ENCODE measurements around the gene TTC13.
"Not testable (repeated sequence)": the region's sequence is repeated elsewhere in the genome, so short reads cannot be mapped to it uniquely, and the experiment has no call there.

Gene TTC13

DNA sequence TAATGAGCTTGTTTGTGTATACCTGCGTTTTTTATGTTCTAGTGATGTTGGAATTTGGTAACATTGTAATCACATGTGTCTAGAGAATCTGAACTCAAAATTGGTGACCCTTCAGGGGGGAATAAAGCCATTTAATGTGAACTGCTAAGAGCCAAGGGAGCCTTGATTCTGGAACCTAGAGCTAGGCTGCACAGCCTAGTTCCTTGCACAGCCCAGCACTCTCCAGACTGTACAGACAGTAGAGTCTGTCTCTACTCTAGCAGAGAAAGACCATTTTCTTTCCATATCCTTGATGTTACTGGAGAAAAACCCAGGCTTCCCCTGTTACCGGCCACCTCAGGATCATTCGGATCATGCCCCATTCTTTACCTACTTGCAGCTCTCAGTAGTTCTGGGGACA lies 8.8 kb upstream of the TTC13 start:
- no peak for DNase-seq

DNA sequence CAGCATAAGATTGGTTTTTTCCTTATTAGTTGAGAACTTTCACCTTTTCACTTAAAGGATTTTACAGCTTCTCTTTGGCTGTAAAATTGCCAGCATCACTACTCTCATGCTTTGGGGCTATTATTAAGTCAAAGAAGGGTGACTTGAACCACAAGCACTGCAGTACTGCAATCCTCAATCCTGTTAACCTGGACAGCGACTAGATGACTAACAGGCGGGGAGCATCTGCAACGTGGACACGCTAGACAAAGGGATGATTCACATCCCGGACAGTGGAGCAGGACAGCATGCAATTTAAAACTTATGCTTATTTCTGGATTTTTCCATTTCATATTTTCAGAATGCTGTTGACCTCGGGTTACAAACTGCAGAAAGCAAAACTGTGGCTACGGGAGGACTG lies 8.3 kb upstream of the TTC13 start:
- DNase-seq, result no peak

DNA sequence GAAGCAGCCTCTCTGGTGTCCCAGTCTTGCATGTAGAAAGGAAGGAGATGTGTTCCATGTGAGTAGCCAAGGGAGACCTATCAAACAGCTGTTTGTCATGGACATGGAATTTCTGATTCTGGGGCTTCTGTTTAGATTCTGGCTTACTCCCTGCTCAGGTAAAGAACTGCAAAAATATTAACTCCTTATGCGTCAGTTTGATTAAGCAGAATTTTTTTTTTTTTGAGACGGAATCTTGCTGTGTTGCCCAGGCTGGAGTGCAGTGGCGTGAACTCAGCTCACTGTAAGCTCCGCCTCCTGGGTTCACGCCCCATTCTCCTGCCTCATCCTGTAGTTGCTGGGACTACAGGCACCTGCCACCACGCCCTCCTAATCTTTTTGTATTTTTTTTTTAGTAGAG lies 7.0 kb upstream of the TTC13 start:
- no peak for DNase-seq

DNA sequence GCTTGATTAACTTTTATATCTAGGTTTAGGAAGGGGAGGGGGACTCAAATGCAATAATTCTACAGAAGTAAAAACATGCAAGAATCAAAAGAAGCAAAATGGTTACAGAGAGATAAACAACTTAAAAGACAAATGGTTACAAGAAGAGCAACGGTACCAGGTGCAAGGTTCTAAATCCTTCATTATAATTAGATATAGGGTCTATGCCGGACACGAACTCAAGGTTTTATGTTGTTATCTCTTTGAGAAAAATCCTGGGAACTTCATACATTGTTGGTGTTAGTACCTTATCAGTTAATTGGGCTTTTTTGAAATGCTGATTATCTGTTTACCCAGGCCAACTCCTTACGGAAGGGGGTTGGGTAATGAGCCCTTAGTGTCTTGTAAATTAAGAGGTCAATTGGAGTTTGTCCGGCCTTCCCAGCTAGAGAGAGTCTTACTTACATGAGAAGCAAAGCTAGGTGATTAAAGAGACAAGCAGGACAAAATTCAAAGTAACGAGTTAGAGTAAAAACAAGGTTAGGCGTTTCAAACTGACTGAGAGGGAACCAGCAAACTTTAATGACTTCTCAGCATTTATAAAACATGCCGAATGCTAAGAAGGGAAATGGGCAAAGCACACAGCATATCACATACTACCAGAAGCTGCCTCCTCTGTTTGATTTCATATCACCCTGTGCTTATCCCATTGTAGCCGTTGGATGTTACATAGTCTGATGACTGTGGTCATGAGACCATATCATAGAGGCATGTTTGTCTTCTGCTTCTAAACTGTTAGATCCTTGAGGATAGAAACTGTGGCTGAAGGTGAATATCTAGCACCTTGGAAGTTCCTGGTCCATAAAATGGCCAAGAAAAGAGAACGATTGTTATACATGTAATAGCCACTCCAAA lies 6.2 kb upstream of the TTC13 start:
- DNase-seq, result not testable (repeated sequence)

DNA sequence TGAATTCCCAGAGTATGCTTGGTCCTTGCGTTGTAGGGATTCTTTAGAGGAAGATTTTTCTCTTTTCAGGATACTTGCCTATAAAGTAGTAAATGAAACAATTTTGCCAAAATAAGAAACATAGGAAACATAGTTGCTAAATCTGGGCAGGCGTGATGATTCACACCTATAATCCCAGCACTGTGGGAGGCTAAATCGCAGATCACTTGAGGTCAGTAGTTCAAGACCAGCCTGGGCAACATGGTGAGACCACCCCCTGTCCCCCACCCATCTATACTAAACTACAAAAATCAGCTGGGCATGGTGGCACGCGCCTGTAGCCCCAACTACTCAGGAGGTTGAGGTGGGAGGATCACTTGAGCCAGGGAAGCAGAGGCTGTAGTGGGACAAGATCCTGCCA lies 5.2 kb upstream of the TTC13 start:
- no peak for DNase-seq

DNA sequence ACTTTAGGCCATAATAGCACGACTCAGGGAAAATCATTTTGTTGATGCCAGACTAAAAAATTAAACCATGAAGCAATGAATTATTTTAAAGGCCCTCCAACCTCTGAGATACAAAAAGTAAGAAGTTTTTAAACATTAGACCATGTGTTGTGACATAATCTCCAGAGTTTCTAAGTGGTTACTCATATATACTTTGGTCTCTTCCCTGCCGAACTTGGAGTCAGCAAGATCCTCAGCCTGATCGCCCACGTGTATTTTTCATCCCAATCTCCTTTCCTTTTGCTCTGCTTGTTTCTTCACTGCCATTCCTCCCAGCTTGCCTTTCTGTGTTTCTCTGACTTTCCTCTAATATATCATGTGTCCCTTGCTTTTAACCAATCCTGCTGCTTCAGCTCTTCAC lies 4.0 kb upstream of the TTC13 start:
- no peak for DNase-seq

DNA sequence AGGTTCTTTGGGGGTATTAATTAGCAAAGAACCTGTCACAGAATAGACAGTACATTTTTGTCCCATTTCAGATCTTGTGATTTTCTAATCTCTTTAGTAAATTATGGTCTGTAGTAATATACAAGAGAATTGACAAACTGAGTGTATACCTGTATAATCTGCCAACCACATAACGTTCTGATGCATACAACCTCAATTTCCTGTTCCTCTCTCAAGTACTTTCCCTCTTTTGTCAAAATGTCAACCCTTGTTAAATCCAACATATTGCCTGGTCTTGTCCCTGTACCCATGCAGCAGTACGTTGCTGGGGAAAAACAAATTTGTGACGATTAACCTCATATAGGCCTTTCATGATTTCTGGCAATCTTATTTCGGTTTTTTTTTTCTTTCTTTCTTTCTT lies 1.3 kb upstream of the TTC13 start:
- DNase-seq, result peak in 2 of 6 experiments; percentile 10 to 14

DNA sequence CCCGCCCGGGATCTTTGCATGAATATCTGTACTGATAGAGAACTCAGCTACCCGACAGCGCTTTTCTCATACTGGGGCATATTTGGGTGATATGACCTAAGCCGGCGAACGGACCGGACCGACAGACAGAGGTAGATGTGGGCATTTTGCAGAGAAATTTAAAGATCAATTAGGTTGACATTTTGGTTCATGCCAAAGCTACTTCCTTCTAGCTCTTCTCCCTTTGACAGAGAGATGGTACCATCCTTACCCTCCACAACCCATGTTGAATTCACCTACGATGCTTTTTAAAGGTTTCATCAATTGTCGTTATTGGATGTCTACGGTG lies 692 bp upstream of the TTC13 start:
- no peak for DNase-seq

DNA sequence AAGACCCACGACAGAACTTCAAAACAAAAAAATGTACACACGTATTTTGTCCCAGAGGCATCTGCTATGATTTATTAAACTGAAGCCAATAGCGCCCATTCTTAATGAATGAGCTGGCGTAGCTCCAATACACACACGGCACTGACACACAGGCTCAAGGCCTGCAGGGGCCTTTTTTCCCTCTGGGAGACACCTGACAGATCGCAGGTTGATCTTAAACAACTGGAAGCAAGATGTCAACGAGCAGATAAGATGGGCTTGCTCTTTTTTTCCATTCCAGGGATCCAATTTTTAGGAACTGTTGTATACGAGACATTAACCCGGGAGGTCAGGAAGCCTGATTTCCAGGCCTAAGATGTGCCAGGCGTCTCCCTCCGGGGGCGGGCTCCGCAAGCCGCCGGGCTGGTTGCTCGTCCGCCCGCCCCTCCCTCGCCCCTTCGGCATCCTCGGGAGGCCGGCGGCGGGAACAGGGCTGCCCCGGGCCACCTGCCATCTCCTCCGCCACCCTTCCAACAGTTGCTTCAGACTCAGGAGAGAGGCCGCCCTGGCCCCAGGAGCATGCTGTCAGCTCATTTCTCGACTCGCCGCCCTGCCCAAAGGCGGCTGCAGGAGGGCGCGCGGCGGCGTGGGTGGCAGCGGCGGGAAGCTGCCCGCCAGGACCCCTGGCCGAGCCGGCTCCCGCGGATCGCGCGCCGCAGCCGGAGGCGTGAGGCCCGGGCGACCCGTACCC lies 735 bp downstream of the TTC13 start:
- peak in 4 of 6 experiments; percentile 33 to 50 (median 46) for DNase-seq

DNA sequence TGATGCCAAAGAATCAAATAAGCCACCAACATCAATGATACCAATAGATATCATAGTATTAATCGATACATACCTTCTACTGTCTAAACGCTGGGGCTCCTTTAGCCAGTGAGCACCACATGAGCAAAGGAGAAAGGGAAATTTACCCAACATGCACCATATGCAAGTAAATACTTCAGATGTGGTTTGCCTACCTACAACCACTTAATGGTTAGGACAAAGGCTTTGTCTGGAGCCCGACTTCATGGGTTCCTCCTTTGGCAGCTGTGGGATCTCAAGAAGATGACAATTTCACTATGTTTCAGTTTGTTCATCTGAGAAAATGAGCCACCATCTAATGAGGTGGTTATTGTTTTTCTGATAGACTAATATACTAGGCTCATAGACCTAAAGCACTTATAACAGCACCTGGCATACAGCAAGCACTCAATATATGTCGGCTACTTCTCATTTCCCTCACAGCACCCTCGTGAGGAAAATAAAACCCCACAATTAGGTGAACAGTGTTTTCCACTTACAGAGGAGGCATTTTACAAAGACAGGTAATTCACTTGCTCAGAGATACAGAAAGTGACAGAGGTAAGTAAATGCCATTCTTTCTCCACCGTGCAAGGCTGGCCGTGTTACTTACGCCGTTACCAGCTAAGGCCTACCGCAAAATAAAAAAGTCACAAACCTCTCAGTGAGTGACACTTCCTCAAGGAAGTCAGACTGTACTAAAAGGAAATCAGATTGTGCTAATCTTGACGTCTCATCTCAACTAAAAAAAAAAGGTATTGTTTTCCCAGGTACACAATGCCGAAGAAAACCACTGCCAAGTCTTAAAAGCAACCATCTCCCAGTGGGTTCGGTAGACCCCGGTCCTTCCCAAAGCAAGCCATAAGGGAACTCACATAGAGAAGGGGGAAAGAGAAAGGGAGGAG lies 1.6 kb downstream of the TTC13 start:
- DNase-seq, result peak in 4 of 6 experiments; percentile 11 to 63 (median 61)

DNA sequence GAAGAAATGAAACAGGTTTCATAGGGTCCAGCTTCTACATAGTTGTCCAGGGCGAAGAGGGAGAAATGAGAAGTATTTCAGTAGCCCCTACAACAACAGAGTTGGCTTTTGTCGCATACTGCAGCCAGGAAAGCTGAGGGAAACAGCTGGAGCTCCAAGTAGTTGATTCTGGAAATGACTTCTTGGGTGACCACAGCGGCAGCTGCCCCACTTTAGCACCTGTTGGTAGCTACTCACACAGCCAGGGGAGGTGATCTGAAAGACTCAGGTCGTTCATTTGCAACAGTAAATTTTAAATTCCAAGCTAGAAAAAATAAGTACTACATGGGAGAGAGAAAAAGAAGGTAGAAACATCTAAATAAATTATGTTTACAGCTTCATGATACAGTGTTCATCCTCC lies 2.3 kb downstream of the TTC13 start:
- no peak for DNase-seq

DNA sequence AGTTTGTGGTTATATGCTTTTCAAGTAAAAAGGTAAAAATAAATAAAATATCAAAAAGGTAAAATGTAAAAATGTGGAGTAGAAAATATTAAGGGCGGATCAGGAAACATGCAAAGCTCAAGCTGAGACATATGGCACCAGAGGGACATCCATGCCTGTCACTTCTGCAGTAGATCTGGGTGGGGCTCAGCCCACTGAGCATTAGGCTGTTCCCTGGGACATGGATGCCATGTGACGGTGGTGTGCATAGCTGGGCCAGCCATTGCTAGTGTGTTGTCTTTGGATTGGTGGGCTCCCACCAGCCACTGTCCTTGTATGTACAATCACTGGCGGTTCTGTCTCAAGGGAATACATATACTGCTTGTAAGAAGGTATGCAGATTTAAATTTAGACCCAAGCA lies 3.0 kb downstream of the TTC13 start:
- no peak for DNase-seq

DNA sequence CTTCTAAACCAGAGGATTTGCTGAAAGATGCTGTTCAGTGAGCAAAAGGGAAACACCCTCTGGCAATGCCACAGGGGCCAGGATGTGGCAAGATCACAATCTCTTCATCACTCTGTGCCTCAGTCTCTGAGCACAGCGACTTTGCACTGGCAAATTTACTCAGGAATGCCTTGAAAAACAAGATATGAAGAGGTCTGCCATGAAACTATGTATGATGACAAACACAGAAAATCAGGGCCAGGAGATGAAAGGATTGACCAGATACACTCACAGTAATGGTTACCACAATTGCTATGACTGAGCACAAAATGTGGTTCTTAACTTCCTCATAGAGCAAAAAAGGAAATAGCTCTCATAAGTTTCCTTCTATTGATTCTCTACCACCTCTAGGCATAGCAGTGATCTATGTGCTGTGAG lies 5.8 kb downstream of the TTC13 start:
- peak; percentile 42 to 85 (median 68) for DNase-seq

DNA sequence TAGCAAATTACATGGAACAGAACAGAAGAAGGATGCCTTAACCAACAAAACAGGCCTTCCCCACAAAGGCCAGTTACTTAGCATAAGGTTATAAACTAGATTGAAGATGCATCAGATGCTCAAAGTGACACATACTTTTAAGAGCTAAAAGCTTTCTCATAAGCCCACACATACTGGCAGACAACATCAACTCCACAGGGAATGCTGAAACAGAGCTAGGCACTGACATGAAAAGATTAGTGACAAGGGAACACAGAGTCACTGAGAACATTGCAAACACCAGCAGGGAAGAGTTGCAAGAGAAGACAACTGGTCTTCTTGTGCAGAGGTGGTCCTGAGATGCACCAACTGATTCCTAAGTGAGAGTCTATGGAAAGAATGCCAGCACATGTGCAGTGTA lies 6.9 kb downstream of the TTC13 start:
- no peak for DNase-seq

DNA sequence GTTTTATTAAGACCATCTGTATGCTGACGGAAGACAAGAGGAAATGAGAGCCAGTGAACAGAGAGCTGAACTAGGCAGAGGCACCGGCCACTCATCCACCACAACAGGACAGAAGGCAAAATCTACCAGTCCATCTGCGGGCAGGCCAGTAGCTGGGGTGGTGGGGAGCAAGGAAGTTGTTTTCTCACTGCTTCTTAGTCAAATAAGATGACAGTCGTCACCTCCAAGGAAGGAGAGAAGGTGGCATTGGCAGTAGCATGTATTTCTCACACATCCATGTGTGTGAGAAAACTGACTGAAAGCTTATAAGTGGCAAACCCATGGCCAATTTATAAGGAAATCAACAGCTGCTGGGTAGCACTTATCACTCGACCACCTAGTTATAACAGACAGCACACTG lies 8.2 kb downstream of the TTC13 start:
- DNase-seq, result no peak

DNA sequence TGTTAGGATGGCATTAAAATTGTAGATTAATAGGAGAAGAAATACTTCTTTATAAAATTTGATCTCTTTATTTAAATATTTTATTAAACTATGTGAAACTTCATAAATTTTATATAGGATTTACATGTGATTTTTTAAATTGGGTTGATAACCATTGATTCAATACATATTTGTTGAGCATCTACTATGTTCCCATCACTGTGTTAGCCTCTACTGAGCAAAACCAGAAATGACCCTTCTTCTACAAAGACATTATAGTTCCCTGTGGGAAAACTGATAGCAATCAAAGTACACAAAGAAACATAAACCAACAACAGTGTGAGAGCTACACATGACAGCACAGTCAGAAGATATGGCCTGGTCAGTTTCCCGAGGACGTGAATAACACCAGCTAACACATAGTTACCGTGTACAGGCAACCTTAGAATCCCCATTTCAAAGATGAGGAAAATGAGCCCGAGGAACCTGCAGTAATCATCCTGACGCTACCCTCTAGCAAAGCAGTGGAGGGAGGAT lies 12.2 kb downstream of the TTC13 start:
- DNase-seq, result no peak

DNA sequence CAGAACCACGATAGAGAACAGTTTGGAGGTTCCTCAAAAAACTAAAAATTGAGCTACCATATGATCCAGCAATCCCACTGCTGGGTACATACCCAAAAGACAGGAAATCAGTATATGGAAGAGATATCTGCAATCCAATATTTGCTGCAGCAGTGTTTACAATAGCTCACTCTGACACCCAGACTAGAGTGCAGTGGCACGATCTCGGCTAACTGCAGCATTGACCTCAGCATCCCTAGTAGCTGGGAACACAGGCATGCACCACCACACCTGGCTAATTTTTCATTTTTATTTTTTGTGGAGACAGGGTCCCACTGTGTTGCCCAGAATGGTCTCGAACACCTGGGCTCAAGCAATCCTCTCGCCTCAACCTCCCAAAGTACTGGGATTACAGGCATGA lies 13.1 kb downstream of the TTC13 start:
- DNase-seq, result no peak

DNA sequence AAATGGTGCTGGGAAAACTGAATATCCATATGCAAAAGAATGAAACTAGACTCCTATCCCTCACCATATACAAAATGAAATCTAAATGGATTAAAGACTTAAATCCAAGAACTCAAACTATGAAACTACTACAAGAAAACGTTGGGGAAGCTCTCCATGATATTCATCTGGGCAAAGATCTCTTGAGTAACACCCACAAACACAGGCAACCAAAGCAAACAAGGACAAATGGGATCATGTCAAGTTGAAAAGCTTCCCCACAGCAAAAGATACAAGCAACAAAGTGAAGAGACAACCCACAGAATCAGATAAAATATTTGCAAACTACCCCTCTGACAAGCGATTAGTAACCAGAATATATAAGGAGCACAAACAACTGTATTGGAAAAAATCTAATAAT lies 13.8 kb downstream of the TTC13 start:
- no peak for DNase-seq

DNA sequence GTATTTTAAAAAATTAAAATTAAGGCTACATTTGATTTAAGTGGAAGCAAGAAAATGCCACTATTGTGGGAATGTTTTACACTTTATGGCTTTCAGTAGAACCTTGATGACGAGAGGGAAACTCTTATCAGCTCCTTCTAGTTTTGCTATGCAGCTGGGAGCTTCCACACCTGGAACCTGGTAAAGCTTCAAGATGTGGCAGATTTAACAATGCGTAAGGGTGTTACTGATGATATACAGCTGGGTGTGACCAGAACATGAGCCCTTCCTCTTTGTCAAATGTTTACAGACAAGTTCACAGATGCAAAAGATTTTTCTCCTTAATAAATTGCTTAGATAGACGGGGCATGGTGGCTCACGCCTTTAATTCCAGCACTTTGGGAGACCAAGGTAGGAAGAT lies 20.3 kb downstream of the TTC13 start:
- no peak for DNase-seq

DNA sequence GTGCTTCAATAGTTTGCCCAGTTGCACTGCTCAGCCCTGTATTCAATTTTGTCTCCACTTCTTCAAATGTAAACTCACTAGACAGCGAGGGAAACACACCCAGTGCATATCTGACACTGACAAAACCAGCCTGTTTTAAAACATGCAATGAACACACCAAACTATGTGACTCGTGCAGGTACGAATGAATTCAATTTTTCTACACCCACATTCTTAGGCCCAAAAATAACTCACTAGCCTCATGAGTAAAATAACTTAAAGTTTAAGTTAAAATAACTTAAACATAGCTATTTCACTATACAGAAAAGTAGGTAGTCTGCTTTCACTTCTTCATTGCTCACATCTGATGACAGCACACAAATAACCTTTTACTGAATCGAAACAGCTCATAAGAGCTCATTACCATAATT lies 21.1 kb downstream of the TTC13 start:
- DNase-seq, result no peak

DNA sequence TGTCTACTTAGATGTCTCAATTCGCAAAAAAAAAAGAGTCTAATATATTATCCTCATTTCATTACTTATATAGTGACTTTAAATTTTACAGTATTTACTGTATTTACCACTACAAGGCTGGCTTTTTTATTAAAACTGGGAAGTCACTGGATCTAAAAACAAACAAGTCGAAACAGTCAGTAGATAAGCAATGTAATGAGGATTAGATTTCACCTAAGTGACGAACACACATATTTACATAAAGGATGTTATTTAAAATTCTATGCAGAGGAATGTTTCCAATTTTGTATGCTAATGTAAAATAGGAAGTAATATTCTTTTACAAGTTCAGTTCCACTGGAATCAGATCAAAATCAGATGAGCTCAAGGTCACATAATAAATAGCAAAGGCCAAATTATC lies 28.3 kb downstream of the TTC13 start:
- DNase-seq, result no peak

DNA sequence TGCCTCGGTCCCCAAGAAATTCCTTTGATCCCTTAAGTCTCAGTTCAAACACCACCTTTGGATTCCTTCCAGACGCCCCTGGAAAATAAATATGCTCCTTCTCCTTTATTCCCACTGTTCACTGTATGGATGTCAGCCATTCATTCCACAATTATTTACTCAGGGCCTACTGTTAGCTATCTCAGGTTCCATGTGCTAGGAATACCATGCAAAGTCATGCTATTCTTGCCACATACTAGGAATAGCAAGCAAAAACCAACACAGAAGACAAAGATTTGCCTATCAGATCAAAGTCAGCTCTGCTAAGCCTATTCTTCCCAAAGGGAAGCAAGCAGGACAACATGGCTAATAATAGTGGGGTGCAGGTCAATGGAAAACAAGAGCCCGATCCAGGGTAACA lies 29.8 kb downstream of the TTC13 start:
- DNase-seq, result no peak

DNA sequence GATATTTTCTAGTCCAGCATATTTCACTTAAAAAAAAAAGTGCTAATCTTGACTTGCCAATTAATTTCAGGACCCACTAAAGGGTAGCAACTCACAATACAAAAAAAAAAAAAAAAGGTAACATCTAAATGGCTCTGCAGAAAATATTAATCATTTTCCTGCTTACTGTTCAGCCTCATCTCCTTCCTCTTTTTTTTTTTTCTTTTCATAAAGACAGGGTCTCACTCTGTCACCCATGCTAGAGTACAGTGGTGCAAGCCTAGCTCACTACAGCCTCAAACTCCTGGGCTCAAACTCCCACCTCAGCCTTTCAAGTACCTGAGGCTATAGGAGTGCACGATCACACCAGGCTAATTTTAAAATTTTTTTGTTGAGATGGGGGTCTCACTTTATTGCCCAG lies 30.4 kb downstream of the TTC13 start:
- DNase-seq, result no peak

All from stimulated activated naive CD4-positive, alpha-beta T cell (primary cell).